Renal cortical epithelial cell (primary cell): ENCODE measurements around the gene RAP1GDS1. TPM values are rescaled to one million over a fixed set of nuclear protein-coding genes. Genes with fewer than 3 reads are reported as not detected.

Experiments used
- DNase-seq: peaks from one replicate; pipeline ENCODE4 v3.0.0-alpha.2; 2011; ENCODE audit warnings: low read depth
- total RNA-seq: library from RNA; depleted of rRNA; stranded (reverse); fragments of >200 nt; gene quantifications from 2 replicates; pipeline ENCODE4 v1.2.3, GENCODE V29; 2014

RAP1GDS1 gene
- total RNA-seq = 66.8 and 85.1 TPM in 2 replicates

GRCh38 chr4:98260579-98261404, at the start of gene RAP1GDS1:
Gene RAP1GDS1, plus strand, starts transcription at chr4:98261384. Its CDS starts 182 bp downstream, at chr4:98261566.
- peak; percentile 86 for DNase-seq

GRCh38 chr4:98222306-98222705, 38.9 kb upstream of the RAP1GDS1 start:
- no peak for DNase-seq

GRCh38 chr4:98226396-98226795, 34.8 kb upstream of the RAP1GDS1 start:
- DNase-seq = no peak

- no peak for DNase-seq
Observed at GRCh38 chr4:98230961-98231360, 30.2 kb upstream of the RAP1GDS1 start.

GRCh38 chr4:98232202-98232601, 29.0 kb upstream of the RAP1GDS1 start:
- no peak for DNase-seq

- no peak for DNase-seq
Observed at GRCh38 chr4:98237204-98237603, 24.0 kb upstream of the RAP1GDS1 start.

- no peak for DNase-seq
Observed at GRCh38 chr4:98242063-98242462, 19.1 kb upstream of the RAP1GDS1 start.

GRCh38 chr4:98242538-98242937, 18.6 kb upstream of the RAP1GDS1 start:
- no peak for DNase-seq

GRCh38 chr4:98245226-98245625, 16.0 kb upstream of the RAP1GDS1 start:
- DNase-seq = no peak

- DNase-seq = no peak
Observed at GRCh38 chr4:98248934-98249333, 12.2 kb upstream of the RAP1GDS1 start.

GRCh38 chr4:98249831-98250230, 11.4 kb upstream of the RAP1GDS1 start:
- no peak for DNase-seq

- DNase-seq = no peak
Observed at GRCh38 chr4:98253499-98253898, 7.7 kb upstream of the RAP1GDS1 start.

- peak; percentile 26 for DNase-seq
Observed at GRCh38 chr4:98260047-98260578, 1.1 kb upstream of the RAP1GDS1 start.

- DNase-seq = peak; percentile 66
Observed at GRCh38 chr4:98261405-98262291, 464 bp downstream of the RAP1GDS1 start.

- DNase-seq = no peak
Observed at GRCh38 chr4:98262431-98262830, 1.2 kb downstream of the RAP1GDS1 start.

- no peak for DNase-seq
Observed at GRCh38 chr4:98267498-98267897, 6.3 kb downstream of the RAP1GDS1 start.

- no peak for DNase-seq
Observed at GRCh38 chr4:98275145-98275544, 14.0 kb downstream of the RAP1GDS1 start.

GRCh38 chr4:98283219-98284189, 22.3 kb downstream of the RAP1GDS1 start:
- no peak for DNase-seq

GRCh38 chr4:98284640-98285046, 23.5 kb downstream of the RAP1GDS1 start:
- DNase-seq = peak; percentile 48

GRCh38 chr4:98285676-98286075, 24.5 kb downstream of the RAP1GDS1 start:
- DNase-seq = no peak

- no peak for DNase-seq
Observed at GRCh38 chr4:98287328-98287727, 26.1 kb downstream of the RAP1GDS1 start.
